CD4-positive, alpha-beta T cell treated with Interferon gamma for 1 hour (primary cell): Measurements from ENCODE around the gene LALBA.
"Not testable (repeated sequence)": the region's sequence is repeated elsewhere in the genome, so short reads cannot be mapped to it uniquely, and the experiment has no call there.

Experiments used
- DNase-seq: peaks from one replicate; pipeline ENCODE4 v3.0.0-alpha.2; 2020

Gene LALBA

DNA sequence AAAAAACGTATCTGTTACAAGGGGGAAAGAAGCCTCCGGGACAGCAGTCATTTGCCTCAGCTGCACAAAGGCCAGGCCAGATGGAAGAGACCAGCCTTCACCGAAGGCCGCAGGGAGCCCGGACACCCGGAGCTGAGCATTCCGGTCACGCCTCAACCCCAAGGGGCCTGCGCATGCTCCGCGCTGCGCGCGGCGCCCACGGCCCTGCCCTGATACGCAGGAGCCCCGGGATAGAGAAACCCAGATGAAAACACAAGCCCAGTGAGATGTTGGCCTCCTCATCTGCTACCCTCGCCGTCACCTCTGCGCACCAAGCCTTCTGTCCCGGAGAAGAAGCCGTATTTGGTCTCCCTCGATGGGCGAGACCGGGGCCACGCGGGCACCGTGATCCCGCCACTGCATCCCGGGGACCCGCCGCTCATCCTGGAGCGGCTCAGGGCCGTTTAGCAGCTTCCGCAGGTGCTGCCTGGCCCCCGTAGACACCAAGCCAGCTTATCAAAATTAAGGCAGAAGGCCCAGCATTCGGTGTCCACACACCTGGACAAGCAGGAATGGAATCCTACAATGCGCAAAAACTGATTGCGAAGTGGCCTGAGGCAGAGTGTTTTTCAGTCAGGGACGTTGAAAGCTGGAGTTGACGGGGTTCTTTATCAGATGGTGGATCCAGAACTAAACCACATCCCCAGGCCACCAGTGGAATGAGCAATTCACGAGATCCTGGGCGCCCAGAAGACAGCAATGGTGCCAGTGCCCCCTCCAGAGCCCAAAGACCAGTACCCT lies 41.8 kb downstream of the LALBA start:
- DNase-seq, result no peak

DNA sequence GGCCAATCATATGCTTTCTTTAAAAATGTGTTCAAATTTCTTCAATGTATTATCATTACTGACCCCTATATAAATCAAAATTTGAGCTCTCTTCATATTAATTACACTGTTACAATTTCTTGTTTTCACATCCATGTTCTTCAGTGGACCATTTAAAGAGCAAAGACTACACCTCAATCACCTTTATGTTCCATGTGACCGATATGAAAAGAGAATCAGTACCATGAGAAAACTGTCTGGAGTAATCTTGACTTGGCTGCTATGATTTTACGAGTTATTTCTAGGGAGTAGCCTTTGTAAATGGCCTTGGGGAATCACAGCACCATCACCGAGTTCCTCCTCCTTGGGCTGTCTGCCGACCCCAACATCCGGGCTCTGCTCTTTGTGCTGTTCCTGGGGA lies 44.5 kb downstream of the LALBA start, which contains the start of gene OR8S1:
Gene OR8S1 (plus strand): TSS at position 301 of the 400 bp plus-strand sequence. CDS start 0 bp downstream, at position 301.
- DNase-seq, result no peak

DNA sequence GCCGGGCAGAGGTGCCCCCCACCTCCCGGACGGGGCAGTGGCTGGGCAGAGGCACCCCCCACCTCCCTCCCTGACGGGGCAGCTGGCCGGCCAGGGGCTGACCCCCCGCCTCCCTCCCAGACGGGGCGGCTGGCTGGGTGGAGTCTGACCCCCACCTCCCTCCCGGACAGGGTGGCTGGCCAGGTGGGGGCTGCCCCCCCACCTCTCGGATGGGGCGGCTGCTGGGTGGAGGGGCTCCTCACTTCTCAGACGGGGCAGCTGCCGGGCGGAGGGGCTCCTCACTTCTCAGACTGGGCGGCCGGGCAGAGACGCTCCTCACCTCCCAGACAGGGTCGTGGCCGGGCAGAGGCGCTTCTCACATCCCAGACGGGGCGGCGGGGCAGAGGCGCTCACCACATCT lies 49.5 kb downstream of the LALBA start:
- not testable (repeated sequence) for DNase-seq
